GM18498 (cell line): ENCODE results near the gene NPPC.
A peak's percentile ranks its signal among the peaks of the same experiment; 100 is the strongest.
"Not testable (repeated sequence)": the region's sequence is repeated elsewhere in the genome, so short reads cannot be mapped to it uniquely, and the experiment has no call there.

ENCODE experiments used
- ATAC-seq: cut with Tn5 transposase; IDR thresholded peaks from one replicate; pipeline ENCODE4 v1.9.1; 2021; ENCODE audit warnings: mild to moderate bottlenecking, moderate library complexity; ENCODE audit not compliant: unreplicated experiment

Gene NPPC, protein sequence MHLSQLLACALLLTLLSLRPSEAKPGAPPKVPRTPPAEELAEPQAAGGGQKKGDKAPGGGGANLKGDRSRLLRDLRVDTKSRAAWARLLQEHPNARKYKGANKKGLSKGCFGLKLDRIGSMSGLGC

DNA sequence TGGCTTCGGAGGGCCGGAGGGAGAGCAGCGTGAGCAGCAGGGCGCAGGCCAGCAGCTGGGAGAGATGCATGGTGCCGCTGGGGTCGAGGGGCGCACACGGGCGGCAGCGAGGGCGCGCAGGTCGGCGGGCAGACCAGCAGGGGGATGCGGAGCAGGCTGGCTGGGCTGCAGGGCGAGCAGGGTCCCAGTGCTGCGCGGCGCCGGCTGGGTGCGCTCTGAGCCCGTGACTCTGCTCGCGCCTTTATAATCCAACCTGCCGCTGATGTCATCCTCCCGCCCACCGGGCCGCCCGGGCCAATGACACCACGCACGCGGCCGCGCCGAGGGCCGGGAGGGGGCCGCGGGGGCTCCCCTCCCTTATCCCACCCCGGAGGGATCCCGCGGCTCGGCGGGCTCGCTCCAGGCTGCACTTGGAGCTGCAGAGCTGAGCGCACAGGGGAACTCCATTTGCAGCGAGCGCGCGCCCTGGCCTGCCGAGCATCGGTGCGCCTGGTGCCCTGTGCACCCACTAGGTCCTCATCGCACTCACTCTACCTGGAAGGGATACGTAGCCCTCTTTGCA lies at the start of gene NPPC:
Gene NPPC (minus strand): TSS at position 217 of the 562 bp plus-strand sequence. CDS start 147 bp downstream, at position 70.
- peak; percentile 61 for ATAC-seq

GRCh38 chr2:231975001-231975400 lies 48.8 kb upstream of the NPPC start:
- no peak for ATAC-seq

DNA sequence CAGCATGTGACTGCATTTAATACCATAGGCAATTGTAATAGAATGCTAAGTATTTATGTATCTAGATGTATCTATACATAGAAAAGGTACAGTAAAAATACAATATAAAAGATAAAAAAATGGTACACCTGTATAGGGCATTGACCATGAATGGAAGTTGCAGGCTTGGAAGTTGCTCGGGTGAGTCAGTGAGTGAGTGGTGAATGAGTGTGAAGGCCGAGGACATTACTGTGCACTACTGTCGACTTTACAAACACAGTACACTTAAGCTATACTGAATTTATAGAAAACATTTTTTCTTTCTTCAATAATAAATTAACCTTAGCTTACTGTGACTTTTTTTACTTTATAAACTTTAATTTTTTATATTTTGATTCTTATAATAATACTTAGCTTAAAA lies 44.3 kb upstream of the NPPC start:
- no peak for ATAC-seq

GRCh38 chr2:231968820-231969219 lies 42.6 kb upstream of the NPPC start:
- ATAC-seq: no peak

GRCh38 chr2:231966886-231967285 lies 40.7 kb upstream of the NPPC start:
- ATAC-seq: no peak

GRCh38 chr2:231965102-231965501 lies 38.9 kb upstream of the NPPC start:
- no peak for ATAC-seq

DNA sequence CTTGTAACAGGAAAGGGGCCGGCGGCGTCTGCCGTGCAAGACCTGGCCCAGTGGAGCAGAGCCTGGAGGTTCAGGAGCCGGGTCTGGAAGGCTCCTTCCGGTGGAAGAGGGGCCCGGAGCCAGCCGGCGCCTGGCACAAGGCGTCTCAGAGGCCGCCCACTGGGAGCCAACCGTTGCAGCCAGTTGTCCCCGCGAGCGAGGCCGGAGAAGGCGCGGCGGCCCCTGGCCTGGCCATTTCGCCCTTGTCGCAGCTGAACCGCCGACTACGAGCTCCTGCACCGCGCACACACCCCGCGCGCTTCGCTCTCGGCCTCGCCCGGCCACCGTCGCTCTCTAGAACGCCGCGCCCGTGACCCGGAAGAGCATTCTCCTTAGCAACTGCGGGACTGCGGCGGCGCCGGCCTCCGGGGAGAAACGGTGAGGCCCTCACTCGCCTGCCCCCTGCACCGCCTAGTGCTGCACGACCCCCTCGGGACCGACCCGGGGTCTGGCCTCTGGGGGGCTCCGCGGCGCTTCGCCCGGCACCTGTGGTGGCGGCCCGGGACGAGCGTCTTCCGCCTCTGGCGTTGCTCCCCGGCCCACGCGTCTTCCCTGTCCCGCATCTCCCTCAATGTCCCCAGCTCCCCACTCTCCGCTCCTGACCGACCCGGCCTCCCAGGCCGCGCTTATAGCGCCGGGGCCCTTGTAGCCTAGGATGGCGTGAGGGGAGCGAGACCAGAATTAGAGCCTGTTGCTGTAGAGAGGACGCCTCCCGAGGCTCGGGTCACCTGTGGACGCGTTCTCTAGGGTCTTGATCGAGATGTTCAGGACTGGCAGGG lies 35.4 kb upstream of the NPPC start, which contains the start of gene DIS3L2:
Gene DIS3L2 (plus strand): TSS at position 365 of the 818 bp plus-strand sequence. CDS start 53,215 bp downstream, outside the sequence.
- ATAC-seq: peak; percentile 96

GRCh38 chr2:231960810-231961348 lies 34.7 kb upstream of the NPPC start:
- ATAC-seq: peak; percentile 26

DNA sequence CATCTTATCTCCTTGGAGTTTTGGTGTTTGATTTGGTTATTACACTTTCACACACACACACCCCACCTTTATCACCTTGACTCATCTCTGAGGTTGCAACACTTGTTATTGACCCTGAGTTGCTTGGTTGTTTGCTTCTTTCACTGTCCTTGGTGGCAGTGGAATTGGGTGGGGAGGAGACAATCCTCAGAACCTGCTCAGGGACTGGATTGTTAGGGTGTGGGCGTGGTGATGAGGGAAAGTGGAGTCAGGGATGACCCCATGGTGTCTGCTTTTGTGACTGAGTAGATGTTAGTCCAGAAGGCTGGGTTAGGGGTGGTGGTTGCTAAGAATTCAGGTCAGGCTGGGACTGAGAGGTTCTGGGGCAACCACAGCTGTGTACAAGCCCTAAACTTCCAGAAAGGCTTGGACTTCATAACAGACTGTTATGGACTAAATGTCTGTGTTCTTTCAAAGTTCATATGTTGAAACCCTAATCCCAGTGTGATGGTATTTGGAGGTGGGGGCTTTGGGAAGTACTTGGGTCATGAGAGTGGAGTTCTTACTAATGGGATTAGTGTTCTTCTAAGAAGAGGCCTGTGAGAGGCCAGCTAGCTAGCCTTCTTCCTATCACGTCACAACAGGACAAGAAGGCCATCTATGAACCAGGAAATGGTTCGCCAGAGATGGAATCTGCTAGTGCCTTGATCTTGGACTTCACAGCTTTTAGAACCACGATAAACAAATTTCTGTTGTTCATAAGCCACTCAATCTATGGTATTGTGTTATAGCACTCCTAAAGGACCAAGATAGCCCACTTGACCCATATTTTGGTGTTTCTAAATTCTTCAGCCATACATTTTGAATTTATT lies 31.9 kb upstream of the NPPC start:
- no peak for ATAC-seq

GRCh38 chr2:231955758-231956472 lies 29.7 kb upstream of the NPPC start:
- ATAC-seq: no peak

GRCh38 chr2:231951452-231952035 lies 25.3 kb upstream of the NPPC start:
- ATAC-seq: no peak

DNA sequence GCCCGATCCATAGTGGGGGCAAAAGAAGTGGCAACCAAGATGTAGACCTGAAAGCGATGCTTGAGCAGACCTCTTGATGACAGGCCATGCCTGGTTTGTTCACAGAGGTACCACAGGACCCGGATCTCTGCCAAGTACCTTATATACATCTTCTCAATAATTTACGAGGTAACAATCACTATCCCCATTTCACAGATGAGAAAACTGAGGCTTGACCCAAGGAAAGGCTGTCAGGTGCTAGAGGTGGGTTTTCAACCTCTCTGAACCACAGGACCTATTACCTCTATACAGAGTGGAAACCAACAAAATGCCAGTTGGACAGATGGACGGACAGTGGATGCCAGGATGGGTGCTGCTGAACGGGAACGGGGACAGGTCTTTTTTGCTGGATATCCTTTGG lies 21.5 kb upstream of the NPPC start:
- no peak for ATAC-seq

DNA sequence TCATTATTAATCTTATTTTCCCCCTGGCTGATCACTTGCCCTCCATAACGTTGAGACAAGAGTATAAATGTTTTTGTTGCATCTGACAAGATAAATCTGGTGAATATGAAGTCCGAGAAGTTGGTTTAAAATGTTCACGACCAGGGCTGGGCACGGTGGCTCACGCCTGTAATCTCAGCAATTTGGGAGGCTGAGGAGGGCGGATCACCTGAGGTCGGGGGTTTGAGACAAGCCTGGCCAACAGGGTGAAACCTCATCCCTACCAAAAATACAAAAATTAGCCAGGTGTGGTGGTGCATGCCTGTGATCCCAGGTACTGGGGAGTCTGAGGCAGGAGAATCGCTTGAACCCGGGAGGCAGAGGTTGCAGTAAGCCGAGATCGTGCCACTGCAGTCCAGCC lies 20.9 kb upstream of the NPPC start:
- not testable (repeated sequence) for ATAC-seq

- no peak for ATAC-seq
Observed at GRCh38 chr2:231946241-231946814, 20.1 kb upstream of the NPPC start.

- ATAC-seq: no peak
Observed at GRCh38 chr2:231942180-231942579, 16.0 kb upstream of the NPPC start.

GRCh38 chr2:231941673-231942072 lies 15.5 kb upstream of the NPPC start:
- no peak for ATAC-seq

DNA sequence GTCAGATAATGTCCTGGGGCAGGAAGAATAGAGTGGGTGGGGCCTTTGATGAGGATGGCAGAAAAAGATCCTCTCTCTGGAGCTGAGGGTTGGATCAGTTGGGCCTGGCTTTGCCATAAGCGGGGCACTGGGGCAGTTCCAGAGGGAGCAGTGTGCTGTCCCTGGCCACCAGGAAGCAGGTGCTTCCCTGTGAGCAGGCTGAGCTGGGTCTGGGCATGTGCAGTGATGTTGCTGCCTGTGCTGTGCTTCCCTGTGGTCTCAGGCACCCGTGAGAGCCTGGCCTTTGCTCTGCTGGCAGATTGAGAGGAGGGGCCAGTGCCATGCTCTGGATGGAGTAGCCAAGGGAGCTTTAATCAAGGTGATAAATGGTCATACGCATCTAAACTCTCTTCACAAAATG lies 14.6 kb upstream of the NPPC start:
- ATAC-seq: no peak

GRCh38 chr2:231939022-231939421 lies 12.8 kb upstream of the NPPC start:
- no peak for ATAC-seq

GRCh38 chr2:231937057-231937456 lies 10.9 kb upstream of the NPPC start:
- ATAC-seq: no peak

DNA sequence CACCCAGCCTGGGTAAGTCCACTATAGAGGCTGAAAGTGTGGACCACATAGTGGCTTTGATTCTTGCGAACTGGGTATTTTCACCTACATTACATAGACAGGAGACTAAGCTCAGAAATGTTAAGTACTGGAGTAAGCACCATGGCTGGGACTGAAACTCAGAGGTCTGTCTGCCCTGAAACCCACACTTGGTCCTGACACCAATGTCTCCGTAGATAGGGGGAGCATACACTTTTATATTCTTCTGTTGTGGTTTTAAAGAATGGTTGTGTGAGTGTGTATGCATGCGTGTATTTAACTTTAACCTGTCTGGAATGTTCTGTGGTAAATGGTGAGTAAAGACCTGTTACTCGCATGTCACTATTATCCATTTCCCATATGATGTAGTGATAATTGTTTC lies 10.3 kb upstream of the NPPC start:
- ATAC-seq: no peak
